NT2/D1 (cell line): Measurements from ENCODE around the gene ACSF3.

Experiments
- SUZ12 ChIP-seq: IDR thresholded peaks from 2 replicates; pipeline ENCODE4 v1.6.1; 2011; ENCODE audit not compliant: insufficient read length, insufficient read depth; ENCODE audit errors: extremely low read depth
- YY1 ChIP-seq: IDR thresholded peaks from 2 replicates; pipeline ENCODE4 v1.6.1; 2011; ENCODE audit not compliant: insufficient read length, insufficient read depth
- ZNF274 ChIP-seq: IDR thresholded peaks from 2 replicates; pipeline ENCODE4 v1.6.1; 2011; ENCODE audit warnings: mild to moderate bottlenecking, low read depth, low read length

- no peak for TF ChIP-seq ZNF274
- TF ChIP-seq YY1: no peak
- TF ChIP-seq SUZ12: no peak
Measured at GRCh38 chr16:89191901-89192185, 98.2 kb downstream of the ACSF3 start.
